ENCODE measurements around the gene FZD1.
"Not testable (repeated sequence)": the region's sequence is repeated elsewhere in the genome, so short reads cannot be mapped to it uniquely, and the experiment has no call there.

The FZD1 gene

GRCh38 chr7:91299952-91300775 lies 35.9 kb downstream of the FZD1 start:
- no peak for DNase-seq

DNA sequence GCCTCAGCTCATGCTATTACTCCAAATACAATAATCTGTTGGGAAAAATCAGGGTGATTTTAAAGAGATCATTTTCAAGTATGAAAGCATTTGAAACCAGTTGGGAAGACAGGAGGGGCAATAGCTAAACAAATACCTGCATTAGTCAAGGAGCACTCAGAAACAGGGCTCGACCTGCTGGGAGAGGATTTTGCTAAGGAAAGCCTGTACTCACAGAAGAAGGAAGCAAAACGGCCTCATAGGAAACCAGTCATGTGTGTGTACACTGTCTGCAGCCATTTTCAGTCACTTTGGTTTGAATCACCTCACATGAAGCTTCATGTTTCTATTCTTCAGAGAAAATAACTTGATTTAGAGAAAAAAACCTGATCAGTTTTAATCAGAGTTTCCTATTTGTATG lies 38.6 kb downstream of the FZD1 start:
- DNase-seq, result no peak

- DNase-seq, result no peak
These were observed 42.0 kb downstream of the FZD1 start for GRCh38 chr7:91306266-91306665.

DNA sequence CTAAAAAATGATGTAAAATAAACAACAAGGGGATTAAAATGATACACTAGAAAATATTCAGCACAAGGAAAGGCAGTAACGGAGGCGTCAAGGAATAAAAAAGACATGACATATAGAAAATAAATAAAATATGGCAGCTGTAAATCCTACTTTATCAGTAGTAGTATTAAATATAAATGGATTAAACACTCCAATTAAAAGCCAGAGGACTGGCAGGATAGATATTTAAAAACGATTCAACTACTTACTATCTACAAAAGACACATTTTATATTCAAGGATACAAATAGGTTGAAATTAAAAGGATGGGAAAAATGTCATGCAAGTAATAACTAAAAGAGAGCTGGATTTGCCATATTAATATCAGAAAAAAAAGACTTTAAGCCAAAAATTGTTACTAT lies 43.2 kb downstream of the FZD1 start:
- DNase-seq, result no peak

DNA sequence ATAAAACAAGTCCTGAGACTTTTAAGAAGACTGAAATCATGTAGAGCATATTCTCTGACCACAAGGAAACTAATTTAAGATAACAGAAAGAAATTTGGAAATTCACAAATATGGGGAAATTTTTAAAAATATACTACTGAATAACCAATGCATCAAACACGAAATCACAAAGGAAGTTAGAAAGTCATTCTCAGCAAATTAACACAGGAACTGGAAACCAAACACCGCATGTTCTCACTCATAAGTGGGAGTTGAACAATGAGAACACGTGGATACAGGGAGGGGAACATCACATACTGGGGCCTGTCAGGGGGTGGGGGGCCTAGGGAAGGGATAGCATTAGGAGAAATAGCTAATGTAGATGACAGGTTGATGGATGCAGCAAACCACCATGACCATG lies 44.0 kb downstream of the FZD1 start:
- DNase-seq, result not testable (repeated sequence)

DNA sequence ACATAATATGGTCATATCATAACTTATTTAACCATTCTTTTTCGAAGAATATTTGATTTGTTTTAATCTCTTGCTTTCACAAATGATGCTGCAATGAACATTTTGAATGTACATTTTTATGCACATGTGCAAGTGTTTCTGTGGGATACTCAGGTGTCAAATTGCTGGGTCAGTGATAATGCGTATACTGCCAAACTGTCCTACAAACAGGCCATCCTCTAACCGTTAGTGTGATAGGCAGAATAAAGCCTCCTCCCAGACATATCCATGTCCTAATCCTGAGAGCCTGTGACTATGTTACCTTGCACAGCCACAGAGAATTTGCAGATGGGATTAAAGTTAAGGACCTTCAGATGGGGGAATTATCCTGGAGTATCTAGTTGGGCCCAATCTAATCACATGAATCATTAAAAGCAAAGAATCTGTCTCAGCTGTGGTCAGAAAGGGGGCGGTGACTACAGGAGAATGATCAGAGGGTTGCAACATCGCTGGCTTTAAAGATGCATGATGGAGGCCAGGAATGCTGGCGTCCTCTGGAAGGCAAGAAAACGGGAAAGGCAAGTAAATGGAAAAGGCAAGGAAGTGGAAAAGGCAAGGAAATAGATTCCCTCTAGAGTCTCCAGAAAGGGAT lies 46.7 kb downstream of the FZD1 start:
- DNase-seq, result no peak

DNA sequence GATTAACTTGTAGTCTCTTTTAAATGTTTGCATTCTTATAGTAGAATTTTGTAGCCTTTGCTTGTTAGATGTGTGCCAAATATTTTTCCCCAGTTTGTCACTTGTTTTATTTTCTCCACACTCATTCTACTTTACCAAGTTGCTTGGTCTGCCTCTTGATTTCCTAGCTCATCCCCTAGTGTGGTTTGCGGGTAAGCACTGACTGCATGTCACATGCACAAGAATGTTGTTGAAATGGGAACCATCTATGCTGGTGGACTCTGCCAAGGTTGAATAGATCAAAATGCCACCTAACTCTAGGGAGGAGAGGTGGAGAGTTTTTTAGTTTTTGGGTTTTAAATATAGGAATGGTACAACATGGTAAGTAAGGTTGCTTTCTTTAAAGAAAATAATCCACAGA lies 47.6 kb downstream of the FZD1 start:
- DNase-seq, result no peak

GRCh38 chr7:91313113-91313512 lies 48.9 kb downstream of the FZD1 start:
- DNase-seq, result no peak

- DNase-seq, result no peak
These were observed 50.5 kb downstream of the FZD1 start for GRCh38 chr7:91314591-91315323.

- DNase-seq, result no peak
These were observed 52.2 kb downstream of the FZD1 start for GRCh38 chr7:91316426-91316825.

DNA sequence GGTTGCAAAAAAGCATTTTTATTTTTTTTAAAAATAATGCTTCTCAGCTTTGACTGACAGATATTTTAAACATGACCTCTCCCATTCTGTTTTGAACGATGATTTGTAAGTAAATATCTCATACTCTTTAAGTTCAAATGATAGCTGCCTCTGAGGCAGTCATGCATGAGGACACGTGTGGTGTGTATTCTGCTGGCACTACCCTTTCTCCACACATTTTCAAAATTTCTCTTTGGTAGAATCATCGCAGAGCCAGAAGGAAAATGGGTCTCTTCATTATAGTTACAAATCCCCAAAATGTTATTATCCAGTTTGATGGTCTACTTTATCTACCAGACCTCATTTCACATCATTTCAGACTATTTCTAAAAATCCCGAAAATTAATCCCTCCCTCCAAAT lies 55.1 kb downstream of the FZD1 start:
- DNase-seq, result no peak

DNA sequence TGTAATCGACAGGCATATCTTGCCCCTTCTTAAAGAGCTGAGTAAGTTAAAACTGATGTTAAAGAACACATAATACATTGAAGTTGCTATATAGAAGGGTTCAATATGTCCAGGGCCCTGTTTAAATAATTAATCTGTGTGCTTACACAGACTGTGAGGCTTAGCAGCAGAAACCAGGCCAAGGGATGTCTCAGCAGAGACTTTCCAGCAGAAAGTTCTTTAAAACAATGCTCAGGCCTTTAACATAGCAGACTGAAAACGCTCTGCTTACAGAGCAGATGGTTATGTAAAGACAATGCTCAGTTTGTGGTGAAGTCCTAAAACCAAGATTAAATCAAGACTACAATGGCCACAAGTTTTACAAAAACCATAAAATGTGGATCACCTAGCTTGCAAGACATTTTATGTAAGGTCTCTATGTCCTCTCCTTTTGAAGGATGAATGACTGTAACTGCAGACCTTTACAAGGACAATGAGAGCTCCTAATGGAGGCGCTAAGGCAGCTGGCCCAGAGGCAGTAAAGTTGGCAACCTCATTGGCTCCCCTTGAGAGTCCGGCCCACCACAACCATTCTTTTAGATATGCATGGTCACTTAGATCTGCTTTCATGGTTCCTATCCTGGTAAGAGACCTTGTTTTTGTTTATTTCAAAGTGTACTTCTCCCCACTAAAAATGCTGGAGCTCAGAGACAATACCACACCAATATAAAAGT lies 56.3 kb downstream of the FZD1 start:
- no peak for DNase-seq
